Medulla oblongata (tissue), 1 donor: ENCODE measurements around the gene CNOT11.
"Not testable (repeated sequence)": the region's sequence is repeated elsewhere in the genome, so short reads cannot be mapped to it uniquely, and the experiment has no call there.

Experiments used
- DNase-seq: peaks from one replicate; pipeline ENCODE4 v3.0.0-alpha.2; 2015; ENCODE audit errors: extremely low spot score

The CNOT11 gene

GRCh38 chr2:101310090-101310833 lies 57.6 kb downstream of the CNOT11 start:
- DNase-seq, result no peak

GRCh38 chr2:101310834-101311695 lies 58.4 kb downstream of the CNOT11 start:
- no peak for DNase-seq

- no peak for DNase-seq
Observed at GRCh38 chr2:101311696-101312017, 59.0 kb downstream of the CNOT11 start.

GRCh38 chr2:101316568-101316967 lies 63.9 kb downstream of the CNOT11 start:
- DNase-seq, result not testable (repeated sequence)
